GM12865 (cell line): Measurements from ENCODE around the gene PKP2.

Experiments used
- DNase-seq: peaks from one replicate; pipeline ENCODE4 v3.0.0; 2010; ENCODE audit warnings: low read depth
- H3K4me3 ChIP-seq: 2 replicates; pipeline ENCODE4 v1.5.1; 2011; ENCODE audit warnings: mild to moderate bottlenecking, low read depth, low read length, control low read depth
- CTCF ChIP-seq: IDR thresholded peaks from 2 replicates; pipeline ENCODE4 v1.5.1; 2011; ENCODE audit warnings: low read length, control low read depth, low read depth, inconsistent platforms; ENCODE audit not compliant: insufficient read depth; ENCODE audit errors: missing control alignments

The PKP2 gene

GRCh38 chr12:32896432-32897280 lies at the start of gene PKP2:
PKP2 (minus strand) TSS chr12:32896777; CDS start chr12:32896731, 46 bp downstream.
- no peak within 1 kb of the TSS for H3K4me3 ChIP-seq
- no peak for DNase-seq
- no peak for TF ChIP-seq CTCF

GRCh38 chr12:32944195-32944594 lies 47.6 kb upstream of the PKP2 start:
- no peak for DNase-seq

GRCh38 chr12:32939801-32940200 lies 43.2 kb upstream of the PKP2 start:
- no peak overlapping the region for H3K4me3 ChIP-seq
- no peak for TF ChIP-seq CTCF
- no peak for DNase-seq

More at GRCh38 chr12:32944195-32944594, 47.6 kb upstream of the PKP2 start:
- TF ChIP-seq CTCF, result no peak
- H3K4me3 ChIP-seq, result no peak overlapping the region

- DNase-seq, result no peak
- no peak overlapping the region for H3K4me3 ChIP-seq
- no peak for TF ChIP-seq CTCF
Observed at GRCh38 chr12:32926963-32927362, 30.4 kb upstream of the PKP2 start.

- TF ChIP-seq CTCF, result no peak
- no peak for DNase-seq
- H3K4me3 ChIP-seq, result no peak overlapping the region
Observed at GRCh38 chr12:32926356-32926755, 29.8 kb upstream of the PKP2 start.

GRCh38 chr12:32922546-32923297 lies 26.1 kb upstream of the PKP2 start:
- no peak overlapping the region for H3K4me3 ChIP-seq
- DNase-seq, result no peak
- TF ChIP-seq CTCF, result no peak
